Chondrocyte (in vitro differentiated cells): Measurements from ENCODE around the gene GDPD5. TPM values are rescaled to one million over a fixed set of nuclear protein-coding genes. Genes with fewer than 3 reads are reported as not detected.

Experiments
- DNase-seq: peaks from one replicate; pipeline ENCODE4 v3.0.0; 2021; ENCODE audit warnings: mixed read lengths, low spot score
- H3K27ac Mint-ChIP-seq: one replicate; pipeline ENCODE4 v1.8.0; 2021; ENCODE audit warnings: mild to moderate bottlenecking, moderate library complexity, mixed read lengths; ENCODE audit not compliant: unreplicated experiment
- H3K27me3 Mint-ChIP-seq: 2 replicates; pipeline ENCODE4 v1.8.0; 2021; ENCODE audit warnings: low read depth, mixed read lengths
- H3K36me3 Mint-ChIP-seq: 2 replicates; pipeline ENCODE4 v1.8.0; 2021; ENCODE audit warnings: low read depth, mixed read lengths
- H3K4me1 Mint-ChIP-seq: 2 replicates; pipeline ENCODE4 v1.8.0; 2021; ENCODE audit warnings: low read depth, mild to moderate bottlenecking, mixed read lengths
- H3K4me3 Mint-ChIP-seq: one replicate; pipeline ENCODE4 v1.8.0; 2021; ENCODE audit warnings: mild to moderate bottlenecking, moderate library complexity, mixed read lengths; ENCODE audit not compliant: unreplicated experiment
- H3K9me3 Mint-ChIP-seq: 2 replicates; pipeline ENCODE4 v1.8.0; 2021; ENCODE audit warnings: low read depth, mixed read lengths
- CTCF ChIP-seq: fragments of 200-600 bp; sonication (generic); IDR thresholded peaks from 2 replicates; pipeline ENCODE4 v1.5.0; 2021; ENCODE audit warnings: antibody characterized with exemption, mild to moderate bottlenecking, moderate library complexity
- total RNA-seq: library from RNA; stranded (reverse); gene quantifications from 3 replicates; pipeline ENCODE4 v1.2.1, GENCODE V29; 2021

The GDPD5 gene
- total RNA-seq, 1 donor from 2014 or later, result 12.6 TPM

DNA sequence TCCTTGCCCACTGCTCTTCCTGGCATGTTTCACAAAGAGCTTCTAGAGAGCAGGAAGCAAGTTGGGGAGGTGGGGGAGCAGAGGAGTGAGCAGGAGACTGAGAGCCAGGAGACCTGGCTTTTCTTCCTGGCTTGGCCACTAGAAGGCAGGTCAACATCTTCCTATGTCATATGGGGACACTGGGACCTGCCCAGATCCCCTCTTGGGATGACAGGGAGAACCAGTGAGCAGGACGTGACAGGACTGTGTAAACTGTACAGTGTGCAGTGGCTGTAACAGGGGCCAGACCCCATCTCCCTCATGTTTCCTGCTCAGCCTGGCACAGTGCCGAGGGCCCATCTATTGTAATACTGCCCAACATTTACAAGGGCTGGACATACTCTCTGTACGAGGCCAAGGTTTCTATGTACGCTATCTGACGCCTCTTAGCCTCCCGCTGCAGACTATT is 29.4 kb downstream of the GDPD5 start:
- DNase-seq, result no peak
- no peaks in the 10 kb centered on the region for H3K27me3 Mint-ChIP-seq
- H3K27ac Mint-ChIP-seq, result no peak overlapping the region
- no peak overlapping the region for H3K4me3 Mint-ChIP-seq
- H3K9me3 Mint-ChIP-seq, result no peaks in the 10 kb centered on the region
- peaks cover 24% of the 10 kb centered on the region for H3K4me1 Mint-ChIP-seq
- H3K36me3 Mint-ChIP-seq, result no peaks in the 10 kb centered on the region
- no peak for TF ChIP-seq CTCF

DNA sequence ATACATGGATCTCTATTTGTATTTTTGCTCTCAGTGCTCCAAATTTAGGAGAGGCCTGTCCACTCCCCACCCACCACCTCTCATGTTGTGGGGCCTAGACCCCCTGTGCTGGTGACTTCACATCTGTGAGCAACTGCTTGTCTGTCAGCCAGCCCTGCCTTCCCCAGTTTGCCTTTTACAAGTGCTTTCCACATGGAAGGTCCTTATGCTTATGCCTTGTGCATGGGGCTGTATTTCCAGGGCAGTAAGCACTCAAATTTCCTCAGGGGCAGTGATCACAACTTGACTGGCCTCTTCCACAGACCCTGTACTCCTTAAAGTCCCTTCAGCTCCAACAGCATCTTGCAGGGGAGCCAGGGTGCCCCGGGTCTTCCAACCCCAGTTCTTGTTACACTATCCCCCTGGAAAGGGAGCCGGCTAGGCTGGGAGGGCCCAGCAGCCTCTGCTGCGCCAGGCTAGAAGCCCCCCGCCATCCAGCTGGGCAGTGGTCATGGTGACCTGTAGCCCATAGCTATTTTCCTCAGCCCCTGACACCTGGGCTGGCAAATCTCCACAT is 29.9 kb downstream of the GDPD5 start:
- H3K4me3 Mint-ChIP-seq, result no peak overlapping the region
- TF ChIP-seq CTCF, result no peak
- no peaks in the 10 kb centered on the region for H3K36me3 Mint-ChIP-seq
- DNase-seq, result no peak
- no peaks in the 10 kb centered on the region for H3K9me3 Mint-ChIP-seq
- H3K27me3 Mint-ChIP-seq, result no peaks in the 10 kb centered on the region
- H3K4me1 Mint-ChIP-seq, result peaks cover 27% of the 10 kb centered on the region
- no peak overlapping the region for H3K27ac Mint-ChIP-seq

DNA sequence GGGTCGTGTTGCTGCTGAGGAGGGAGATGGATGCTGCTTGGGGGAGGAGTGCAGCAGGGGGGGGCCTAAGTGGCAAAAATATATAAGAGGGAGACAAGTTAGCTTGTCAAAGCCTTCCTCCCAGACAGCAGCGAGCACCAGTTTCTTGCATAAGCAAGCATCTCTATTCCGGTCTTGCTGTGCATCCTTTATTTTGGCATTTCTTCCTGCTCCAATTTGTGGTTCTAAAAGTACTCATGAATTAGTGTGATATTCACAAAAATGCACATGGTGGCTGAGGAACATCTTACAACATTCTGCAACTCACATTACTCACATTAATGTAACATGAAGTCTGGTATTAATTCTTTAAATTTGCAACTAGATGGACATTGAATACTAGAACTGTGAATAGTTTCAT is 32.1 kb downstream of the GDPD5 start:
- peaks cover 12% of the 10 kb centered on the region for H3K4me1 Mint-ChIP-seq
- no peaks in the 10 kb centered on the region for H3K9me3 Mint-ChIP-seq
- no peaks in the 10 kb centered on the region for H3K36me3 Mint-ChIP-seq
- H3K27ac Mint-ChIP-seq, result no peak overlapping the region
- TF ChIP-seq CTCF, result no peak
- no peak overlapping the region for H3K4me3 Mint-ChIP-seq
- DNase-seq, result no peak
- H3K27me3 Mint-ChIP-seq, result no peaks in the 10 kb centered on the region

DNA sequence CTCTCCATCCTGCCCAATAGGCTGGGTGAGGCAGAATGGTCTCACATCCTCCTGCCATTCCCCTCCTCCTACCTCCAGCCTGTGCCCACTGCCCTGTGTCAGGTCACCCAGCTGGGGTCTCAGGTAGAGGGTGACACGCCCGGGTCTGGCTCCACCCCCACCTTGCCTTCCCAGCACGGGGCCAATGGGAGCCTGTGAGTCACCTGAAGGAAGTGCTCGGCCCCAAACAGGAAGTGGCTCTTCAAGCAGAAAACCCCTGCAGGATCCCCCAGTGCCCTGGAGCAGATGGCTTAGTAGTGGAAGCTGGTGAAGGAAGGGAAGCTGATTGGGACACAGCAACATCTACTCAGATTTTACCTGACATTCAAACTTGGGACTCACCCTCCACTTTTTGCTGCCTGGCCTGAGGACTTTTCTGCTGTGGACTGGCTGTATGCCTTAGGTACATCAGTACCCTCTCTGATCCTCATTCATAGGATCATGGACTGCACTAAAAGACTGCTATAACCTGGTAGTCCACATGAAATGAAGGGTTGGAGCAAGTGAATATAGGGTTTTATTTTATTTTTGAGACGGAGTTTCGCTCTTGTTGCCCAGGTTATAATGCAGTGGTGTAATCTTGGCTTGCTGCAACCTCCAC is 33.4 kb downstream of the GDPD5 start:
- no peaks in the 10 kb centered on the region for H3K27me3 Mint-ChIP-seq
- no peaks in the 10 kb centered on the region for H3K9me3 Mint-ChIP-seq
- H3K4me3 Mint-ChIP-seq, result no peak overlapping the region
- H3K27ac Mint-ChIP-seq, result no peak overlapping the region
- TF ChIP-seq CTCF, result no peak
- H3K36me3 Mint-ChIP-seq, result no peaks in the 10 kb centered on the region
- DNase-seq, result no peak
- H3K4me1 Mint-ChIP-seq, result peaks cover 11% of the 10 kb centered on the region

DNA sequence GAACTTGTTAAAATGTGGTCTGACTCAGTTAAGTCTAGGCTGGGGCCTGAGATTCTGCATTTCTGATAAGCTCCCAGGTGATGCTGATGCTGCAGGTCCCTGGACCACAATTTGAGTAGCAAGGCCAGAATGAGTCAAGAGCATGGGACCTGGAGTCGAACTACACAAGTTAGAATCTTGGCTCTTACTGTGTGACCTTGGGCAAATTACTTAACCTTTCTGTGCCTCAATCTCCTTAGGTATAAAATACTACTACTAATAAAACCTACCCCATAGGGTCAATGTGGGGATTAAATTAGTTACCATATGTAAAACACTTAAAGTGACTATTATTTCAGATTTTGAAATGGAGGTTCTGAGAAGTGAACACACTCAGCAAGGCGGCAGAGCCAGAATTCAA is 34.3 kb downstream of the GDPD5 start:
- H3K9me3 Mint-ChIP-seq, result no peaks in the 10 kb centered on the region
- TF ChIP-seq CTCF, result no peak
- H3K4me3 Mint-ChIP-seq, result no peak overlapping the region
- DNase-seq, result no peak
- H3K4me1 Mint-ChIP-seq, result peaks cover 11% of the 10 kb centered on the region
- no peaks in the 10 kb centered on the region for H3K36me3 Mint-ChIP-seq
- no peak overlapping the region for H3K27ac Mint-ChIP-seq
- no peaks in the 10 kb centered on the region for H3K27me3 Mint-ChIP-seq
